H9 (cell line): ENCODE measurements around the gene TPGS1. TPM values are rescaled to one million over a fixed set of nuclear protein-coding genes. Genes with fewer than 3 reads are reported as not detected.

Source experiments
- DNase-seq: peaks from one replicate; pipeline ENCODE4 v3.0.0-alpha.2; 2017
- H2AFZ ChIP-seq: one replicate; pipeline ENCODE4 v1.6.1; 2013; ENCODE audit warnings: mild to moderate bottlenecking, low read length, control low read depth, moderate library complexity
- H2AK5ac ChIP-seq: 2 replicates; pipeline ENCODE4 v1.6.1; 2013; ENCODE audit warnings: low read length, control low read depth, mixed read lengths; ENCODE audit not compliant: insufficient read length
- H2BK120ac ChIP-seq: one replicate; pipeline ENCODE4 v1.6.1; 2013; ENCODE audit warnings: low read depth, mild to moderate bottlenecking, low read length, control low read depth, inconsistent platforms; ENCODE audit not compliant: poor library complexity, severe bottlenecking
- H2BK12ac ChIP-seq: 2 replicates; pipeline ENCODE4 v1.6.1; 2013; ENCODE audit warnings: low read length, control low read depth, mixed read lengths, low read depth; ENCODE audit not compliant: insufficient read length
- H2BK15ac ChIP-seq: 2 replicates; pipeline ENCODE4 v1.6.1; 2013; ENCODE audit warnings: low read depth, low read length, control low read depth
- H2BK20ac ChIP-seq: one replicate; pipeline ENCODE4 v1.6.1; 2013; ENCODE audit warnings: low read depth, mild to moderate bottlenecking, low read length, control low read depth, inconsistent platforms; ENCODE audit not compliant: poor library complexity, severe bottlenecking
- H2BK5ac ChIP-seq: 2 replicates; pipeline ENCODE4 v1.6.1; 2013; ENCODE audit warnings: low read length, control low read depth, mixed read lengths; ENCODE audit not compliant: insufficient read length
- H3K14ac ChIP-seq: 2 replicates; pipeline ENCODE4 v1.6.1; 2013; ENCODE audit warnings: low read length, control low read depth; ENCODE audit not compliant: insufficient read depth
- H3K18ac ChIP-seq: 2 replicates; pipeline ENCODE4 v1.6.1; 2013; ENCODE audit warnings: low read depth, mild to moderate bottlenecking, mixed read lengths, low read length, control low read depth; ENCODE audit not compliant: insufficient read length
- H3K23ac ChIP-seq: 2 replicates; pipeline ENCODE4 v1.6.1; 2013; ENCODE audit warnings: low read length, control low read depth, mixed read lengths, low read depth; ENCODE audit not compliant: insufficient read length
- H3K23me2 ChIP-seq: 2 replicates; pipeline ENCODE4 v1.6.1; 2013; ENCODE audit warnings: low read depth, mild to moderate bottlenecking, mixed read lengths, low read length, control low read depth; ENCODE audit not compliant: insufficient read length, poor library complexity, severe bottlenecking
- H3K27ac ChIP-seq: 2 replicates; pipeline ENCODE4 v1.5.1; 2013; ENCODE audit warnings: low read length, control low read depth, mixed read lengths, low read depth; ENCODE audit not compliant: insufficient read length
- H3K27me3 ChIP-seq: 2 replicates; pipeline ENCODE4 v1.6.1; 2013; ENCODE audit warnings: low read length, control low read depth, inconsistent platforms; ENCODE audit not compliant: insufficient read depth
- H3K4ac ChIP-seq: 2 replicates; pipeline ENCODE4 v1.6.1; 2013; ENCODE audit warnings: low read depth, mild to moderate bottlenecking, control low read depth, inconsistent platforms, low read length, moderate library complexity
- H3K4me1 ChIP-seq: 2 replicates; pipeline ENCODE4 v1.6.1; 2013; ENCODE audit warnings: low read length, control low read depth, inconsistent platforms; ENCODE audit not compliant: insufficient read depth
- H3K4me2 ChIP-seq: 2 replicates; pipeline ENCODE4 v1.6.1; 2013; ENCODE audit warnings: low read length, control low read depth, mixed read lengths; ENCODE audit not compliant: insufficient read length, insufficient read depth
- H3K56ac ChIP-seq: 2 replicates; pipeline ENCODE4 v1.6.1; 2013; ENCODE audit warnings: low read depth, mild to moderate bottlenecking, mixed read lengths, low read length, control low read depth; ENCODE audit not compliant: insufficient read length
- H3K79me1 ChIP-seq: 2 replicates; pipeline ENCODE4 v1.6.1; 2013; ENCODE audit warnings: low read depth, mild to moderate bottlenecking, moderate library complexity, low read length, control low read depth, inconsistent platforms; ENCODE audit not compliant: insufficient read depth, poor library complexity, severe bottlenecking
- H3K79me2 ChIP-seq: 2 replicates; pipeline ENCODE4 v1.6.1; 2013; ENCODE audit warnings: low read length, control low read depth, inconsistent platforms; ENCODE audit not compliant: insufficient read depth
- H3K9ac ChIP-seq: 2 replicates; pipeline ENCODE4 v1.6.1; 2013; ENCODE audit warnings: low read length, control low read depth, mixed read lengths; ENCODE audit not compliant: insufficient read length; ENCODE audit errors: extremely low read depth
- H3K9me3 ChIP-seq: one replicate; pipeline ENCODE4 v1.6.1; 2013; ENCODE audit warnings: low read depth, low read length, inconsistent platforms; ENCODE audit not compliant: control insufficient read depth
- H3T11ph ChIP-seq: one replicate; pipeline ENCODE4 v1.6.1; 2013; ENCODE audit warnings: mild to moderate bottlenecking, low read length, control low read depth, inconsistent platforms
- H4K20me1 ChIP-seq: one replicate; pipeline ENCODE4 v1.6.1; 2013; ENCODE audit not compliant: control insufficient read depth, insufficient read length, insufficient read depth
- H4K5ac ChIP-seq: 2 replicates; pipeline ENCODE4 v1.6.1; 2013; ENCODE audit warnings: low read depth, mild to moderate bottlenecking, mixed read lengths, low read length, control low read depth; ENCODE audit not compliant: insufficient read length
- H4K8ac ChIP-seq: replicated peaks from 2 replicates; pipeline ENCODE4 v1.6.1; 2013; ENCODE audit warnings: low read length, control low read depth, mixed read lengths, low read depth; ENCODE audit not compliant: insufficient read length
- H4K91ac ChIP-seq: 2 replicates; pipeline ENCODE4 v1.6.1; 2013; ENCODE audit warnings: low read depth, mild to moderate bottlenecking, moderate library complexity, mixed read lengths, low read length, control low read depth; ENCODE audit not compliant: insufficient read length
- H3K27ac Mint-ChIP-seq, 3 experiments: 2 replicates in 2 of 3; 3 replicates in 1 of 3; pipeline ENCODE4 v1.8.0; 2020 to 2021; ENCODE audit warnings: mixed read lengths in 3 of 3, mild to moderate bottlenecking in 1 of 3, moderate library complexity in 1 of 3
- H3K27me3 Mint-ChIP-seq: 2 replicates; pipeline ENCODE4 v1.8.0; 2021; ENCODE audit warnings: low read depth, mild to moderate bottlenecking, moderate library complexity, mixed read lengths
- H3K36me3 Mint-ChIP-seq, 3 experiments: 2 replicates in 2 of 3; 3 replicates in 1 of 3; pipeline ENCODE4 v1.8.0; 2020 to 2021; ENCODE audit warnings: low read depth in 3 of 3, mixed read lengths in 3 of 3; ENCODE audit not compliant: insufficient read depth in 1 of 3
- H3K4me1 Mint-ChIP-seq, 2 experiments: 2 replicates each; pipeline ENCODE4 v1.8.0; 2020; ENCODE audit warnings: mixed read lengths in 2 of 2
- H3K4me3 Mint-ChIP-seq, 2 experiments: 2 replicates in 1 of 2; 3 replicates in 1 of 2; pipeline ENCODE4 v1.8.0; 2020 to 2021; ENCODE audit warnings: mild to moderate bottlenecking in 2 of 2, mixed read lengths in 2 of 2, moderate library complexity in 1 of 2
- H3K9me3 Mint-ChIP-seq, 2 experiments: 2 replicates in 1 of 2; 3 replicates in 1 of 2; pipeline ENCODE4 v1.8.0; 2020; ENCODE audit warnings: mild to moderate bottlenecking in 2 of 2, mixed read lengths in 2 of 2, moderate library complexity in 1 of 2
- WGBS: extraction: QIAGEN DNeasy Blood & Tissue Kit; methylation state at CpG from one replicate; pipeline ENCODE4 v1.1.7; 2013; ENCODE audit warnings: missing lambda C conversion rate, low lambda C conversion rate, mixed read lengths; ENCODE audit not compliant: insufficient read length; ENCODE audit errors: extremely low coverage; 5-methylcytosine and 5-hydroxymethylcytosine counted together
- total RNA-seq: library from RNA; stranded (reverse); gene quantifications from 2 replicates; pipeline ENCODE4 v1.2.1, GENCODE V29; 2021
- TF ChIP-seq, protein P1 (sequence below): fragments of 200-600 bp; sonication (generic); conservative IDR thresholded peaks from 3 replicates; pipeline ENCODE4 v1.8.0; 2021; ENCODE audit warnings: antibody characterized with exemption, mild to moderate bottlenecking

The TPGS1 gene
- total RNA-seq, 1 experiment from 2014 or later, result 7.4 TPM

DNA sequence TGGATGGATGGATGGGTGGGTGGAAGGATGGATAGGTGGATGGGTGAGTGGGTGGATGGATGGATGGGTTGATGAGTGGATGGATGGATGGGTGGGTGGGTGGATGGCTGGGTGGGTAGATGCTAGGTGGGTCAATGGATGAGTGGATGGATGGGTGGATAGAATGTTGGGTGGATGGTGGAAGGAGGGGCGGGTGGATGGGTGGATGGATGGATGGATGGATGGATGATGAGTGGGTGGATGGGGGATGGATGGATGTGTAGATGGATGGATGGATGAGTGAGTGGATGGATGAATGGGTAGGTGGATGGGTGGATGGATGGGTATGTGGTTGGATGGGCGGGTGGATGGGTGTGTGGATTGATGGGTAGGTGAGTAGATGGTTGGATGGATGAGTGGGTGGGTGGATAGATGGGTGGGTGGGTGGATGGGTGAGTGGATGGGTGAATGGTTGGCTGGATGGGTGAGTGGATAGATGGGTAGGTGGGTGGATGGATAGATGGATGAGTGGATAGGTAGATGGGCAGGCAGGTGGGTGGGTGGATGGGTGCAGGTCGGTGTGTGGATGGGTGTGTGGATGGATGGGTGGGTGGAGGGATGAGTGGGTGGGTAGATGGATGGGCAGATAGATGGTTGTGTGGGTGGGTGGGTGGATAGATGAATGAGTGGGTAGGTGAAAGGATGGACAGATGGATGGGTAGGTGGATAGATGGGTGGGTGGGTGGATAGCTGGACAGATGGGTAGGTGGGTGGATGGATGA is 42.1 kb upstream of the TPGS1 start:
- Histone ChIP-seq H2BK15ac (no peak overlapping the region), H3K14ac (no peak overlapping the region), H3K23ac (no peak overlapping the region), H4K20me1 (no peaks in the 10 kb centered on the region), H3T11ph (no peak overlapping the region), H3K79me2 (no peaks in the 10 kb centered on the region), H4K8ac (no peak overlapping the region), H3K23me2 (peaks cover 7% of the 10 kb centered on the region), H2BK12ac (no peak overlapping the region), H2BK120ac (no peak overlapping the region), H3K18ac (no peak overlapping the region), H3K27me3 (no peaks in the 10 kb centered on the region; the same call in 1 of the 2 replicates), H3K9ac (no peak overlapping the region), H2AFZ (no peak overlapping the region), H2BK20ac (no peak overlapping the region), H2AK5ac (no peak overlapping the region), H2BK5ac (no peak overlapping the region), H3K9me3 (no peaks in the 10 kb centered on the region), H3K27ac (no peak overlapping the region), H3K4me2 (no peak overlapping the region), H3K79me1 (no peaks in the 10 kb centered on the region), H4K5ac (no peak overlapping the region), H3K4me1 (no peaks in the 10 kb centered on the region), H4K91ac (no peak overlapping the region), H3K4ac (no peak overlapping the region), H3K56ac (no peak overlapping the region)
- TF ChIP-seq, protein P1, sequence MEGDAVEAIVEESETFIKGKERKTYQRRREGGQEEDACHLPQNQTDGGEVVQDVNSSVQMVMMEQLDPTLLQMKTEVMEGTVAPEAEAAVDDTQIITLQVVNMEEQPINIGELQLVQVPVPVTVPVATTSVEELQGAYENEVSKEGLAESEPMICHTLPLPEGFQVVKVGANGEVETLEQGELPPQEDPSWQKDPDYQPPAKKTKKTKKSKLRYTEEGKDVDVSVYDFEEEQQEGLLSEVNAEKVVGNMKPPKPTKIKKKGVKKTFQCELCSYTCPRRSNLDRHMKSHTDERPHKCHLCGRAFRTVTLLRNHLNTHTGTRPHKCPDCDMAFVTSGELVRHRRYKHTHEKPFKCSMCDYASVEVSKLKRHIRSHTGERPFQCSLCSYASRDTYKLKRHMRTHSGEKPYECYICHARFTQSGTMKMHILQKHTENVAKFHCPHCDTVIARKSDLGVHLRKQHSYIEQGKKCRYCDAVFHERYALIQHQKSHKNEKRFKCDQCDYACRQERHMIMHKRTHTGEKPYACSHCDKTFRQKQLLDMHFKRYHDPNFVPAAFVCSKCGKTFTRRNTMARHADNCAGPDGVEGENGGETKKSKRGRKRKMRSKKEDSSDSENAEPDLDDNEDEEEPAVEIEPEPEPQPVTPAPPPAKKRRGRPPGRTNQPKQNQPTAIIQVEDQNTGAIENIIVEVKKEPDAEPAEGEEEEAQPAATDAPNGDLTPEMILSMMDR, result no peak
- H3K27ac Mint-ChIP-seq, result no peak overlapping the region
- no peak overlapping the region for H3K4me3 Mint-ChIP-seq
- 0 out of 4 replicates have a peak, but pooled peaks cover 0 to 2% of the 10 kb centered on the region in 2 experiments for H3K4me1 Mint-ChIP-seq
- DNase-seq, result no peak
- no peaks in the 10 kb centered on the region for H3K36me3 Mint-ChIP-seq
- H3K9me3 Mint-ChIP-seq, result peaks cover 0 to 10% of the 10 kb centered on the region in 2 experiments; a peak in 2 of 5 replicates
- 100% methylated on average over 2 of the region's 3 CpGs for WGBS
- H3K27me3 Mint-ChIP-seq, result peaks cover 38% of the 10 kb centered on the region
